Caco-2 (cell line): ENCODE measurements around the gene CLEC4M. TPM values are rescaled to one million over a fixed set of nuclear protein-coding genes. Genes with fewer than 3 reads are reported as not detected.

Source experiments
- BruUV-seq: library from RNA; stranded (reverse); fragments of 400-500 nt; replicated peaks from 2 replicates; lab custom pipeline; 2021; lab: Mats Ljungman, UMichigan
- CTCF ChIA-PET: fragments of 300-600 bp; sonication (Branson Sonifier 250); formaldehyde crosslinking; loops from one replicate; lab custom pipeline; 2022; ENCODE audit warnings: antibody characterized with exemption; lab: Charles Lee
- POLR2A ChIA-PET: fragments of 300-600 bp; sonication (Branson Sonifier 250); formaldehyde crosslinking; loops from one replicate; lab custom pipeline; 2022; ENCODE audit warnings: antibody characterized with exemption; lab: Charles Lee
- DNase-seq, 2 experiments: peaks; one replicate each; pipeline versions ENCODE4 v3.0.0 to v3.0.0-alpha.2; 2020 to 2022
- H3K27me3 ChIP-seq: replicated peaks from 2 replicates; pipeline ENCODE4 v1.6.0; 2011; ENCODE audit warnings: low read length; ENCODE audit not compliant: control insufficient read depth, insufficient read depth
- H3K36me3 ChIP-seq: 2 replicates; pipeline ENCODE4 v1.5.1; 2011; ENCODE audit warnings: low read length; ENCODE audit not compliant: control insufficient read depth, insufficient read depth
- H3K4me1 ChIP-seq: fragments of 250-450 bp; sonication (Bioruptor Pico); 2 replicates; pipeline ENCODE4 v1.5.1; 2020; ENCODE audit warnings: mild to moderate bottlenecking
- H3K4me3 ChIP-seq: 2 replicates; pipeline ENCODE4 v1.5.1; 2011; ENCODE audit warnings: low read depth, mild to moderate bottlenecking, control low read depth, low read length
- H3K9me3 ChIP-seq: fragments of 250-450 bp; sonication (Bioruptor Pico); 2 replicates; pipeline ENCODE4 v1.5.1; 2020; ENCODE audit warnings: mild to moderate bottlenecking, moderate library complexity
- H3K27ac Mint-ChIP-seq: one replicate; pipeline ENCODE4 v1.8.0; 2022; ENCODE audit warnings: mixed read lengths; ENCODE audit not compliant: unreplicated experiment
- H3K27me3 Mint-ChIP-seq: one replicate; pipeline ENCODE4 v1.8.0; 2022; ENCODE audit warnings: mixed read lengths; ENCODE audit not compliant: insufficient read depth, unreplicated experiment
- H3K36me3 Mint-ChIP-seq: one replicate; pipeline ENCODE4 v1.8.0; 2022; ENCODE audit warnings: mild to moderate bottlenecking, mixed read lengths; ENCODE audit not compliant: insufficient read depth, unreplicated experiment
- H3K4me1 Mint-ChIP-seq: one replicate; pipeline ENCODE4 v1.8.0; 2022; ENCODE audit warnings: low read depth, mixed read lengths; ENCODE audit not compliant: unreplicated experiment
- H3K4me3 Mint-ChIP-seq: one replicate; pipeline ENCODE4 v1.8.0; 2022; ENCODE audit warnings: mild to moderate bottlenecking, moderate library complexity, mixed read lengths; ENCODE audit not compliant: unreplicated experiment
- H3K9me3 Mint-ChIP-seq: one replicate; pipeline ENCODE4 v1.8.0; 2022; ENCODE audit warnings: mixed read lengths; ENCODE audit not compliant: unreplicated experiment
- intact Hi-C: fragments of 100-400 bp; cut with micrococcal nuclease; formaldehyde crosslinking; loops from one replicate; pipeline ENCODE4 v1.10.0; 2022; ENCODE audit not compliant: unreplicated experiment
- total RNA-seq: library from RNA; stranded (reverse); gene quantifications from 2 replicates; pipeline ENCODE4 v1.2.3, GENCODE V29; 2022
- TF ChIP-seq, protein P1 (sequence below), 2 experiments: fragments of 200-600 bp in 1 of 2; IDR thresholded peaks; 1 replicate in 1 of 2; 2 replicates in 1 of 2; pipeline versions ENCODE4 v1.5.1 to v1.8.0; 2011 to 2022; ENCODE audit warnings: antibody characterized with exemption in 1 of 2, control low read depth in 1 of 2, inconsistent platforms in 1 of 2, low read depth in 1 of 2, low read length in 1 of 2, mild to moderate bottlenecking in 1 of 2, moderate library complexity in 1 of 2; ENCODE audit not compliant: insufficient read depth in 1 of 2, severe bottlenecking in 1 of 2, unreplicated experiment in 1 of 2

CLEC4M gene
- total RNA-seq, 1 experiment from 2014 or later, result not detected

DNA sequence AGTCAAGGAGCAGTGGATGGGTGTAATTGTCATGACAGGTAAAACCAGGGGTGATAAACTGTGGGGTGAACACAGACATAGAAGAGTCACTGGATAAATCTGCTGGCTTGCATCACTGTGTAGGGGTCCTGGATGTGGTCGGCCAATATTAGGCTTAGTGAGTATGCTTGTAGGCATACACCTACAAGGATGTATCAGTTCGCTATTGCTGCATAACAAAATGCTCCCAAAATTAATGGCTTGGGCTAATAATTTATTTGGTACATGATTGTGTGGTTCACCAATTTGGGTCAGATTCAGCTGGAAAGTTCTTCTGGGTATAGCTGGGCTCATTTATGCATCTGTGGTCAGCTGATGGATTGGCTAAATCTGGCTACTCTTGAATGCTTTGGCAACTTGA, 55.8 kb downstream of the CLEC4M start:
- peaks cover 4% of the 10 kb centered on the region for H3K36me3 Mint-ChIP-seq
- H3K4me3 Mint-ChIP-seq, result no peak overlapping the region
- H3K36me3 ChIP-seq, result no peaks in the 10 kb centered on the region
- peaks cover 7% of the 10 kb centered on the region for H3K27me3 Mint-ChIP-seq
- ChIA-PET CTCF (interaction anchor here (0.7 kb wide), 1 partner anchor 101 kb away, joined by 3 read pairs; the partner anchor contains the start of gene SNAPC2), POLR2A (no interaction called here)
- H3K27ac Mint-ChIP-seq, result no peak overlapping the region
- H3K27me3 ChIP-seq, result no peaks in the 10 kb centered on the region
- no peaks in the 10 kb centered on the region for H3K4me1 ChIP-seq
- DNase-seq, result no peak
- no peaks in the 10 kb centered on the region for H3K4me1 Mint-ChIP-seq
- TF ChIP-seq, protein P1, sequence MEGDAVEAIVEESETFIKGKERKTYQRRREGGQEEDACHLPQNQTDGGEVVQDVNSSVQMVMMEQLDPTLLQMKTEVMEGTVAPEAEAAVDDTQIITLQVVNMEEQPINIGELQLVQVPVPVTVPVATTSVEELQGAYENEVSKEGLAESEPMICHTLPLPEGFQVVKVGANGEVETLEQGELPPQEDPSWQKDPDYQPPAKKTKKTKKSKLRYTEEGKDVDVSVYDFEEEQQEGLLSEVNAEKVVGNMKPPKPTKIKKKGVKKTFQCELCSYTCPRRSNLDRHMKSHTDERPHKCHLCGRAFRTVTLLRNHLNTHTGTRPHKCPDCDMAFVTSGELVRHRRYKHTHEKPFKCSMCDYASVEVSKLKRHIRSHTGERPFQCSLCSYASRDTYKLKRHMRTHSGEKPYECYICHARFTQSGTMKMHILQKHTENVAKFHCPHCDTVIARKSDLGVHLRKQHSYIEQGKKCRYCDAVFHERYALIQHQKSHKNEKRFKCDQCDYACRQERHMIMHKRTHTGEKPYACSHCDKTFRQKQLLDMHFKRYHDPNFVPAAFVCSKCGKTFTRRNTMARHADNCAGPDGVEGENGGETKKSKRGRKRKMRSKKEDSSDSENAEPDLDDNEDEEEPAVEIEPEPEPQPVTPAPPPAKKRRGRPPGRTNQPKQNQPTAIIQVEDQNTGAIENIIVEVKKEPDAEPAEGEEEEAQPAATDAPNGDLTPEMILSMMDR (IDR thresholded peaks at IDR 0.05; ENCODE audit: insufficient read depth in 1 of 2, low read depth in 1 of 2, low read length in 1 of 2, severe bottlenecking in 1 of 2, unreplicated experiment in 1 of 2), result no peak
- no TSS peak for BruUV-seq
- intact Hi-C loops, result no loop called here
- H3K4me3 ChIP-seq, result no peak overlapping the region
- no peaks in the 10 kb centered on the region for H3K9me3 Mint-ChIP-seq
- no peaks in the 10 kb centered on the region for H3K9me3 ChIP-seq

Other genes with a start within 250 kb of the CLEC4M start
- gene ZNF358, start 247.1 kb upstream of the CLEC4M start, total RNA-seq, result 29.4 TPM in 2 replicates
- gene MCOLN1, start 240.6 kb upstream of the CLEC4M start, total RNA-seq, result 16.1 and 16.2 TPM in 2 replicates
- 67.6 and 79.2 TPM in 2 replicates for gene PNPLA6, start 227.5 kb upstream of the CLEC4M start, total RNA-seq
- 60.5 and 61.6 TPM in 2 replicates for gene CAMSAP3, start 167.4 kb upstream of the CLEC4M start, total RNA-seq
- 44.7 and 47.9 TPM in 2 replicates for gene XAB2, start 133.7 kb upstream of the CLEC4M start, total RNA-seq
- gene PET100, start 133.4 kb upstream of the CLEC4M start, total RNA-seq, result 138 and 139 TPM in 2 replicates
- 0.88 and 1.9 TPM in 2 replicates for gene PCP2, start 129.5 kb upstream of the CLEC4M start, total RNA-seq
- gene STXBP2, start 126.1 kb upstream of the CLEC4M start, total RNA-seq, result 113 and 125 TPM in 2 replicates
- not detected in 2 replicates for gene RETN, start 94.2 kb upstream of the CLEC4M start, total RNA-seq
- gene MCEMP1, start 86.2 kb upstream of the CLEC4M start, total RNA-seq, result not detected in 2 replicates
- 80.3 and 83.4 TPM in 2 replicates for gene TRAPPC5, start 82.4 kb upstream of the CLEC4M start, total RNA-seq
- gene FCER2, start 61.1 kb upstream of the CLEC4M start, total RNA-seq, result not detected in 2 replicates
- not detected in 2 replicates for gene CLEC4G, start 31.1 kb upstream of the CLEC4M start, total RNA-seq
- gene CD209, start 15.7 kb upstream of the CLEC4M start, total RNA-seq, result not detected in 2 replicates
- gene EVI5L, start 67.0 kb downstream of the CLEC4M start, total RNA-seq, result 6.5 and 9.8 TPM in 2 replicates
- gene PRR36, start 111.1 kb downstream of the CLEC4M start, total RNA-seq, result 3.7 and 4.4 TPM in 2 replicates
- gene LRRC8E, start 125.3 kb downstream of the CLEC4M start, total RNA-seq, result 6.5 and 6.7 TPM in 2 replicates
- 37.4 and 42.6 TPM in 2 replicates for gene MAP2K7, start 140.6 kb downstream of the CLEC4M start, total RNA-seq
- 9.8 and 10.8 TPM in 2 replicates for gene TGFBR3L, start 151.6 kb downstream of the CLEC4M start, total RNA-seq
- 8.8 and 10.4 TPM in 2 replicates for gene SNAPC2, start 157.1 kb downstream of the CLEC4M start, total RNA-seq
- gene CTXN1, start 162.9 kb downstream of the CLEC4M start, total RNA-seq, result 7.4 and 9.1 TPM in 2 replicates
- 129 and 146 TPM in 2 replicates for gene TIMM44, start 180.4 kb downstream of the CLEC4M start, total RNA-seq
- gene ELAVL1, start 242.4 kb downstream of the CLEC4M start, total RNA-seq, result 117 and 118 TPM in 2 replicates